GOT3 (cell line): ENCODE data around the gene DFFB.
"Not testable (repeated sequence)": the region's sequence is repeated elsewhere in the genome, so short reads cannot be mapped to it uniquely, and the experiment has no call there.

Source experiments
- DNase-seq: peaks from one replicate; lab custom pipeline; 2025; ENCODE audit warnings: mixed read lengths; lab: John Stamatoyannopoulos, UW

DFFB gene

DNA sequence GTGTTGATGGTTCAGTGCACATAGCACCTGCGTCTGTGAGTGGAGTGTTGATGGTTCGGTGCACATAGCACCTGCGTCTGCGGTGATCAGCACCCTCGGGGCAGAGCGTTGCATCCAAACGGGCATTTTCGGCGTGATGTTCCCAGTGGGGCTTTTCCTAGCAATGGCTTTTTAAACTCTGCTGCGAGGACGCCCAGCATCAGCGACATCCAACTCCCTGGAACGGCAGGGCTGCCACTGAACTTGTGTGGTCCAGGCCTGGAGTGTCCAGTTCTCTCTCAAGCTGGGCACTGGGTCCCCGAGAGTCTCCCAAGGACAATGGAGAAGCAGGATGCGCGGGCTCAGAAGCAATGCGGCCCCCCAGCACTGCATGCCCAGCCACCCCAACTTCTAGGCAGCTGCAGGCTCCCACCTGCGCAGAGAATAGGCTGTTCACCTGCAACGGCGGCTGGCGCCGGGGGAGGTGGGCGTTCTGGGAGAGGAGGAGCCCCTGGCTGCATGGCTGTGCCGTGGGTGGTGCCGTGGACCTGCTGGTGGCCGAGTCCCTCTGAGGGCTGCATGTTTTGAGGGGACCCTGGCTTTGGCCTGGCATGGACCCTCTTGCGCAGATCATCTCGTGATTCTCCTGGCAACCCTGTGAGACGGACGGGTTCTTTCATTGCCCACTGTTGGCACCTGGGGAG, 52.9 kb downstream of the DFFB start:
- no peak for DNase-seq

DNA sequence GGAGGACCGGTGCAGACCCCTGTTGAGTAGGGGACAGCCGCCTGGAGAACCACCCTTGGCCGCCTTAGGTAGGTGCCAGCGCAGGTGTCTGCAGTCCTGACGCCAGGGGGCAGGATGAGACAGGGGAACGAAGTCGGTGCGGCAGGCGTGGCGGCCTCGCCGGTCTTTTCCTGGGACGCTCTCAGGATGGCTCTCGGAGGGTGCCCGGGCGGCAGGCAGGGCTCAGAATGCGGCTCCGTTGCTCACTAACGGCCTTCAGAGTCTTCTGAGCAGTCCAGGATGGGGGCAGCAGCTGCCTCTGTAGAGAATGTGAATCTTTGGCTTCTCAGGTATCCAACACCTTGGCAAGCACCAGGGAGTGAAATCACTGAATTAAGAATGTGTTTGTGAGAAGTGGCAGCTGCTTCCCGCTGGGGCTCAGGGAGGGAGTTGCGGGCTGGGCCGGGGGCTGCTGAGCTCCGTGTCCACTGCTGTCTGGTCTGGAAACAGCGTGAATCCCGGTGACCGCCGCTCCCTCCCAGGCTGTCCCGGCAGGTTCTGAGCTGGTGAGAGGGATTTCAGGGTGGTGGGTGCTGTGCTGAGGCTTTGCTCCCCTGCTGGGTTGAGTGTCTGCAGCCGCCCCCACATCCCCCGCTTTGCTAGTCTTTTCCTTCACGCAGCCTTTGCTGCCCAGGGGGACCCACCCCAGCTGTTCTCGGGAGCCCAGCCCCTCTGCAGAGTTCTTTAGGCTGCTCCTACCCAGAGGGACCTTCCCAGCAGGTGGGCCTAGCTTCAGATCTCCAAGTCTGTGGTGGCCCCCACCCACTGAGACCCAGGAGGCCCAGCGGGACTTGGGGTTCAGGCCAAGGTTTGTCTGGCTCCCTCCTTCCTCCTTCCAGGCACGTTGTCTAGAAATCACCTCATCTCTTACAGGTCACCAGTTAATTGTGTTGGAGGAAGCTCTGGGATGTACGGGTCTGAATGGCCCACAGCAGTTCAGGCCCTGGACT, 53.9 kb downstream of the DFFB start:
- no peak for DNase-seq

DNA sequence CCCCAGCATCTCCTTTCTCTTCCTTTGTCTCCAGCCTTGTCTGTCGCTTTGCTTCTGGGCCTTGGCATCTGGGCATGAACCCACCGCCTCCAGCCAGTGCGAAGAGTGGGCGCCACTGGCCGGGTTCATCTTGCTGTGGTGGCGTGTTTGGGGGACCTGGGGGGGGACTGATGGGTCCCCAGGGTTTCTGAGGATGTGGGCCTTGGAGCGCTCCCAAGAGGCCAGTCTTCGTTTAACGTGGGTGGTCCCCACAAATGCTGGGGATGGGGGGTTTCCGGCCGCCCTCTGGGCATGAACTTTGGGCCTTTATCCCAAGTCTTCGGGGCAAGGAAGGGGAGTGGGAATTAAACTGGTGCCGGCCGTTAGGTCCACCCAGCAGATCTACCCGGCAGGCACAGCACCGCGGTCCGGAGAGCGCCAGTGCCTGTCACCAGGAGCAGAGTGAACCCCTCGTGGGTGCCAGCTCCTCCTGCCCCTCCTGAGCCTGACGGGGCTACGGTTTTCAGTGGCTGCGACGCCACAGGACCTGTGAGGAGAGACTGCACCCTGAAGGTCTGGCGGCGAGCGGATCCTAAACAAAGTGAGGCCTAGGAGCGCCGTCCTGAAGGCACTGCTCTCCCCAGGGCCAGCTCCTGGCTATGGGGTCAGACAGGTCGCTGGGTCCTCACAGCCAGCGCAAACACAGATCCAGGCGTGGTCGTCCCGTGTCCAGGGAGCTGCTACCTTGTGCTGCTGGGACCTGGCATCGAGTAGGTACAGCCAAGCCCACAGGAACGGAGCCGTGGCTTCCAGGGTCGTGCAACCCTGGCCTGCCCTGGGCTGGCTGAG, 54.9 kb downstream of the DFFB start:
- no peak for DNase-seq

DNA sequence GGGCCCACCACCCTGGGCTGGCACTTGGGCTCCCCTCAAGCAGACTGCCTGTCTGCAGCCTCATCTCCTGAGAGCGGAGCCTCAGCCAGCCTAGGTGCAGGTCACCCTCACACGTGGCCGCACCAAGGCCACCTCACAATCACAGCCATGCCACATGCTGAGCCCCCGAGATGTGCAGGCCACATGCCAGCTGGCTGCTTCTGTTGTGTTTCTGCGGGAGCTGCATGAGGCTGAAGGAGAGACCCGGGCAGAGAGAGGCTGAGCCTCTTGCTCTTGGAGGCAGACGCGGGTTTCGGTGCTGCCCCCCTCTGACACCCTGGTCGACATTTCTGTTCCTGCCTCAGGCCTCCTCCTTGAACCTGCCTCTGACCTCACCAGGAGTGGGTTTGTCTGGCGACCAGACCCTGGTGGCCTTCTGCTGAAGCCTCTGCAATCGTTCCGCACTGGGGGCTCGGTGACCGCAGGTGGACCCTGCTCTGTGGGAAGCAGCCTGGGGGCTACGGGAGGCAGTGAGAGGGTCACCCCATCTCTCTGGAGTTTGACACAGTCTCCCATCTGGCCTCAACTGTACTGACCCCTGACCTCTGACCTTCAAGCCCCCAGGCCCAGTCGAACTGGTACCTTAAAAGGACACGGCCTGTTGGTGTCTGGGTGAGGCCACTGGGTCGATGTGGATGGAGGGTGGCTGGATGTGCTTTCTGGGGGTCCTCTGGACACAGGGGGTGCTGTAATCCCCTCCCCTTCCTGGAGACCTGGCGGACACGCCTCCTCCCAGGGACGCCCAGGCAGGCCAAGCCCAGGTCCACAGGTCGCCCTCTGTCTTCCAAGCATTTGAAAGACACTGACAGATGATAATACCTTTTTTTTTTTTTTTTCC, 55.8 kb downstream of the DFFB start:
- no peak for DNase-seq

DNA sequence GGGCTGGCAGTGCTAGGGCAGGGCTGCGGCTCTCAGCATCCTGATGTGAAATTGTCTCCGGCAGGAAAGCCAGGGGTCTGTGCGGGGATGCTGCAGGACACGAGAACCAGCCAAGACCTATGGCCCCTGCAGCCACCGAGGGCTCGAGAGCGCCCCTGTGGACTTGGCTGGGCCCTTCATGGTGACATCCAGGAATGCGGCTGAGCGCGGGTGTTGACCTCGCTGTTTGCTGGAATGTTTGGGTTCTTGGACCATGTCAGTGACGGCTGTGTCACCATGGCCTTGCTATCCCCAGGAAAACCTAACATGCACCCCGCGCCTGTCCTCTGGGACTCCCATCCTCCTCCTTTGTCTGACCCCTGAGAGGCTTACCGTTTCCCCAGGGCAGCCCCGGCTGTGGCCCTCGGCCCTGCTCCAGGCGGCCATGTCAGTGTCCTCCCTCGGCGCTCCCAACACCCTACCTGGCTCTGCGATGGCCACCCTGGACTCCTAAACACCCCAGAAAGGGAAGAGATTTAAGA, 57.1 kb downstream of the DFFB start:
- DNase-seq = no peak

DNA sequence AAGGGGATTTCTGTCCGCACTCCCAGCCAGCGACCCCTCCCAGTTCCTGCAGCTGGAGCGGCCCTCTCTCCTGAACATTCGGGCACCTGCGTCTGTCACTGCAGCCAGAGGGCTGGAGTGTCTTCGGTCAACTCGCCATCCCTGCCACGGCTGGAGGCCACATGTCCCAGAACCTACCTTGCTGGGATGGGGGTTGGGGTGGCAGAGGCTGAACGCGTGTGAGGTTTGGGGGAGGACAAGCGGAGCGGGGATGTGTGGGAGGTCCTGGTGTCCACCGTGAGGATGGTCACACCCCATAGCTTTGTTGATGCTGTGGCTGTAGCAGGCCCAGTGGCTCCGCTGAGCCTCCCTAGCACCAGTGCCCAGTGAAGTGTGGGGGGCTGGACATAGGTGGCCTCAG, 57.6 kb downstream of the DFFB start:
- no peak for DNase-seq

DNA sequence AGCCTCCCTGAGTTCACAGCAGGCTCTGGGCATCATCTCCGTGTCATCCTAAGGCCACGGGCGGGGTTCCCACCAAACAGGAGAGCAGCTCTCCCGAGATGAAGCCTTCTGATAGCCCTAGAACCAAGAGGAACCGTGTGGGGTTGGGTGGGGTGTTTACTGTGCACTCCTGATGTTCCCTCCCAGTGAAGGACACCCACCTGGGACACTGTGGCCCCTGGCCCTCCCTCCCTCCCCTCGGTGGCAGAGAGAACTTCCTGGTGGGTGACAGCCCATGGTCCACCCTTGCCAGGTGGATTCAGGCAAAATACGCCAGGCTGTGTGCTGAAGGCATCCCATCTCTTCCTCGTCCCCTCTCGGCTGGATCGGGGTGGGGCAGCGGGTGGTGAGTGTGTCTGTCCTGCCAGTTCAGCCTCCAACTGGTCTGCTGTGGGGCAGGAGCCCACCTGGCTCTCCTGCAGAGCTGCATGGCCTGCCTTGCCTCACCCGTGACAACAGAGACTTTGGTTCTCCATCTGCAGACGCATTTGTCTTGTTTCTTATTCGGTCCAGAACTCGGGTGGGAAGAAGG, 58.4 kb downstream of the DFFB start:
- no peak for DNase-seq

DNA sequence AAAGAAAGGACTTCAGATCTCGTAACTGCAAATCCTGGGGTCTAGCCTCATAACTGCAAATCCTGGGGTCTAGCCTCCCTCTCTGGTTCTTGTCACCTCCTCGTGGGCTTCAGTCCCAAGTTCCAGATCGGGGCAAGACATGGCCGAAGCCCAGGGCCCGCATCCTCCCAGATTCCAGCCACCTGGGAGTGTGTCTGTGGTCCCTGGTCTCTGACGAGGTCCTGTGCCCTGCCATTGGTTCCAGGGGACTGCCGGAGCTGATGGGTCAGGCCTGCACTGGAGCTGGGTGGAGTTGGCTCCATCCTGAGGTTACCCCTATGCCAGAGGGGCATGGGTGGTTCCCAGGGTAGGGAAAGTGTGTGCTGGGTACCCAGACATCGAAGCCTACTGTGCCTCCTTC, 60.5 kb downstream of the DFFB start:
- no peak for DNase-seq

DNA sequence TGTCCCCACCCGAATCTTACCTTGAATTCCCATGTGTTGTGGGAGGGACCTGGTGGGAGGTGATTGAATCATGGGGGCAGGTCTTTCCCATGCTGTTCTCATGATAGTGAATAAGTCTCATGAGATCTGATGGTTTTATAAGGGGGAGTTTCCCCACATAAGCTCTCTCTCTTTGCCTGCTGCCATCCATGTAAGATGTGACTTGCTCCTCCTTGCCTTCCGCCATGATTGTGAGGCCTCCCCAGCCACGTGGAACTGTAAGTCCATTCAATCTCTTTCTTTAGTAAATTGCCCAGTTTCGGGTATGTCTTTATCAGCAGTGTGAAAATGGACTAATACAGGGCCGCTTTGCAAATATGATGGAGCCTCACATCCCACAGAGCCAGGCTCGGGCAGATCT, 61.1 kb downstream of the DFFB start:
- DNase-seq = not testable (repeated sequence)

DNA sequence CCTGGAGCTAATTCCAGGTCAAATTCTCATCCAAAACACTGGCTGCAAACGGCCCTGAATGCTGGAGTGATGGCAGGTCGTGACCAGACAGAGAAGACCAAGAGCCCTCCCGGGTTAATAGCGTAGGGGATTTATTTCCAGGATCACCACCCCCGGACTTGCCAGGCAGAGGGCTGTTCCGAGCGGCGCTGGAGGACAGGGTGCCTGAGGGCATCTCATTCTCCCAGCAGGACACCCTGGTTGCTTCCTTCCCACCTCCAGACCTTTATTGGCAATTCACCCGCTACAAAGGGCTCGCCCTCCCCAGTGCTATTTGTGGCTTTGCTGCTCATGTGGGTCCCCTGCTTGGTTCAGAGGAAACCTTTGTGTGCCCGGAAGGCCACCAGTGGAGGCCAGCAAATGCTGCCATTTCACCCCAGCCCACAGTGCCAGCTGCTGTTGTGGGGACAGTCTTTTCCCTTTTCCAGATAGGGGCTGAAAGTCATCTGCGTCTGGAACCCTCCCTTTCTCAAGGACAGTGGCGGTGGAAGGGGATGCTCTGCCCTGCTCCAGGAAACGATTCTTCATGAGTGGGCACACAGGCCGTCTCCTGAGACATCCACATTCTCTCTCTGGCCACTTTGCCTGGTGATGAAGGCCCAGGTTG, 61.8 kb downstream of the DFFB start:
- DNase-seq = no peak

DNA sequence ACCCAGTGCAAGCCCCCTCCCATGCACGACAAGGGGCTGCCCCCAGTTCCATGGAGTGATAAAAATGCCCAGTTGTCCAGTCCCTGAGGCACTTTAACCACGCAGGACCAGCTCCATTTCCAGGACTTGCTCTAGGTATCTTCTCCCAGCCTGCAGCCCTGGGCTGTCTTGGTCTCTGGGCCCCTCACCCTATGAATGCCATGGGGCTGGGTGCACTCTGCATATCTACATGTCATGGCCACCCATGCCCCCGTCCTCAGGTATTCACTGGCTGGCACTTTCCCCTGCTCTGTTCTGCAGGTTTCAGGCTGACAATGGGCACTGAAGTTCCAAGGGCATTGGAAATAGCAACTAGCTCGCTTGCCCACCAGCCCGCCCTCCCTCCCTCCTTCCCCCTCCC, 62.4 kb downstream of the DFFB start:
- DNase-seq = no peak

DNA sequence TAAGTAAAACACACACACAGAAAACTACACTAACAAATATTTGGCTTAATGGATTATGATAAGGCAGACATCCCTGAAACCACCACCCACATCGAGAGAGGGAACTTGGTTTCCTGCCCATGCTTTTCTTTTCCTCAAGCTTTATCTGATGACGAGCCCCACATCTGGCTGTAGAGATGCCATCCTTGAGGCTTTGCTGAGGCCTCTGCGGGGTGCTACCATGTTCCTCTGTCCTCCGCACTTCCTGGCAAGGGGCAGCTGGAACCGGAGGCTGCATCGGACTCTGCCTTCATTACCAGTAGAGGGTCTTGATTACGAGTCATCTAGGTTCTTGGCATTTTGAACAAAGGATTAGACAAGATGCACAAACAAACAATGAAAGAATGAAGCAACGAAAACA, 64.5 kb downstream of the DFFB start:
- DNase-seq = no peak

DNA sequence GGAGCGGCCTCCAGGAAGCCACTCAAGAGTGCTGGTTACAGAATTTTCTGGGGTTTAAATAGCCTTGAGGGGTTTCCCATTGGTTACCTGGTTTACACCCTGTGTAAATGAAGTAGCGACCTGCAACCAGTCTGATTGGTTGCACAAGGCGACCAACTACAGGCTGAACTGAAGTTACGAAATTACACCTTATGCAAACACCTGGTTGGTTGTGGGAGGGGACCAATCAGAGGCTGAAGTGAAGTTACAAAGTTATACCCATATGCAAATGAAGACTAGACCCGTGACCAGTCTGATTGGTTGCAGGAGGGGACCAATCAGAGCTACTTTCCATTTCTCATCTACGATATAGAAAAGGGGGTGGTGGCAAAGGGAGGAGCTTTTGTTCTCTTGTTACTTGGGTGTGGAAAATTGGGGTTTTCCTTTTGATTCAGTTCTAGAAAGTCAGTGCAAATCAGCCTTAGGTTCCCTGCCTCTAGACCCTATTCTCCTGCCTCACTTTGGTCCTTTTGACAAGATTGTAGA, 65.0 kb downstream of the DFFB start:
- no peak for DNase-seq

DNA sequence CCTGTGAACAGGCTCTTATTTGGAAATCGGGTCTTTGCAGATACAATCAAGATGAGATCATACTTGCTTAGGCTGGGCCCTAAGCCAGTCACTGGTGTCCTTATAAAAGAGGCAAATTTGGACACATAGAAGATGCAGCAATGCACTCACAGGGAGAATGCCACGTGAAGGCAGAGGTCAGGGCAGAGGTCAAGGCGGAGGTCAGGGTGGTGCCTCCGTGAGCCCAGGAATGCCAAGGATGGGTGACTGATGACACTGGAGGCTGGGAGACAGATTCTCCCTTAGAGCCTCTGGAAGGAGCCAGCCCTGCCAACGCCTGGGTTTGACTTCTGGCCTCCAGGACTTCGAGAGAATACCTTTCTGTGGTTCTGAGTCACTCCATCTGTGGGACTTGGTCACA, 65.6 kb downstream of the DFFB start:
- DNase-seq = no peak

DNA sequence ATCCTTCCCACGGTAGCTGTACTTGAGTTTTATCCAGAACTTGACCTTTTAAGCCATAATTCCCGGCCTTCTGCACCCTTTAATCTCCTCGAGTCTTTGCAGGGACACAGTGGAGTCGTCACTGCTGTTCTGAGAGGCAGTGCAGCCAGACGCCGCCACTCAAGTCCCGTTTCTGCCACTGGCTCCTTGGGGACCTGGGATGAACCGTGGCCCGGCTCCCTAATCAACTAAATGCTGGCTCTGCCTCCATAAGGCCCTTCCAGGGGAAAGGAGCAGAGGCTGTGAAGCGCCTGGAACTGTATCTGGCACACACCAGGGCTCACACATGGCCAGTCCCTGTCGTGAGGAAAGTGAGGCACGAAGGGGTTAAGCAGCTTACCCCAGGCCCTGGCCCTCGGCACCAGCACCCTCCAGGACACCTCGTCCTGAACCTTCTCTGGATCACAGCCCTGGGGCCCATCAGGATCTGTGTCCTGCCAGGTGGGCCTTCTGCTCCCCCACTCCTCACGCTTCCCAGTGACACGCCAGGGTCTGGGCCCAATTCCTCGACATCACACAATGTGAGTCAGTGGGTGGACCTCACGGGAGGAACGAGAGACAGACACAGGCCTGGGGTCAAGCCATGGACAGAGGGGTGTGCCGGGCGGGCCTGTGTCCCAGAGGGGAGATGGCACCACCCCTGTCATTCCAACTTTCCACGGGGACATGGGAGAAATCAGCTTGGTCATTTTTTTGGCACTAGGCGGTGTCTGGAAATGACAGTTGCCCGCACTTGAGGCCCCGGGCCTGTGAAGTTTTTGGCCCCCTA, 66.3 kb downstream of the DFFB start:
- DNase-seq = no peak

DNA sequence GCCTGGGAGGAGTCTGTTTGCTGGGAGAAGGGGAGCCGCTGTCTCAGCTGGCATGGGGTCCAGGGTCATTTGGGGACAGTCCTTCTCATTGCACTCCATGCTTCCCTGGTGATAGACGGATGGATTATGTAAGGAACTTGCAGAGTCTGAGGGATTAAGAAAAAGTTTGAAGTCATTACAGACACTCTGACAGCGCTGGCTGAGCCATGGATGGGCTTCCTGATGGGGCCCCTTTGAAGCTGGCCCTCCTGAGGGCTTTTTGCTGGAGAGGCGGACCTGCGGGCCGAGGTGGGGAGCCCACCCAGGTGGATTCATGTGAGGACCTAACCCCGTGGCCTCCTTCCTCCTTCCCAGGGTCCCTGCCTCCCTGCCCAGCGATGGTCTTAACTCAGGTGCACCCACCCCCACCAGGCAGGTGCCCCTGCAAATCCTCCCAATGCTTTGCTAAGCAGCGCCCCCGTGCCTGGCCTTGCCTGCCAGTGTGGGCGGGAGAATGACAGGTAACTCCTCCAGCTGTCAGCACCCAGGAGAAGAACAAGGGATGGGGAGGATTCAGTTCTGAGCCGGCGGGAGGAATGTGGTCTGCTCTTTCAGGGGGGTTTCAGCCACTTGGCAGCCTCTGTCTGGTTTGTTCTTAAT, 67.0 kb downstream of the DFFB start:
- DNase-seq = no peak

DNA sequence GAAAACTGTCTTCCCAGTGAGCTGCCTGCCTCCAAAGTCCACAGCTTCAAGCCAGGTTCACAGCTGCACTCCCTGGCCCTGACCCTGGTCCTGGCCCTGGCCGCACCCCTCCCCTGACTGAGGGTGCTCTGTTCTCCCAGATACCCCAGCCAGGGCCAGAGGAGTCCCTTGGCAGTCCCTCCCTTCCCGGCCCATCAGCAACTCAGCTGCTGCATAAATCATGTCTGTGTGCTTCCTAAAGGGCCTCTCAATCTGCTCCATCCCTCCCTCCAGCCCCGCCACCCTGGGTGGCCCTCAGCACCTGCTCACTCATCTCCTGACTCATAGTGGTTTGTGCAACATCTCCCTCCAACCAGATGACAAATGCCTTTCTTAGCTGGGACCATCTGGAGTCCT, 67.5 kb downstream of the DFFB start:
- no peak for DNase-seq

DNA sequence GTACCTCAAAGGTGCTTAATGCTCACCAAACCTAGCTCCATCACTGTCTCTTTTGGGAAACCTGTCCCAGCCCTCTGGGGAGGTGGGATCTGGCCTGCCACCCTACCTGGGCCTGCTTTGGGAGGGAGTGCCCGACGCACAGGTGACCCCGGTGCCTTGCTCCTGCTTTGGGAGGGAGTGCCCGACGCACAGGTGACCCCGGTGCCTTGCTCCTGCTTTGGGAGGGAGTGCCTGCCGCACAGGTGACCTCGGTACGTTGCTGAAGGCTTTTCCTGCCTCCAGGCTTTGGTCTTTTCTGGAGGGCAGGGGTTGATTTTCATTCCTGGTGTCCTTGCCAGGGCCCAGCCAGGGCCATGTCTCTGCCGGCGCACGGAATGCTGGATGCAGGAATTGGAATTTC, 68.0 kb downstream of the DFFB start:
- DNase-seq = no peak

DNA sequence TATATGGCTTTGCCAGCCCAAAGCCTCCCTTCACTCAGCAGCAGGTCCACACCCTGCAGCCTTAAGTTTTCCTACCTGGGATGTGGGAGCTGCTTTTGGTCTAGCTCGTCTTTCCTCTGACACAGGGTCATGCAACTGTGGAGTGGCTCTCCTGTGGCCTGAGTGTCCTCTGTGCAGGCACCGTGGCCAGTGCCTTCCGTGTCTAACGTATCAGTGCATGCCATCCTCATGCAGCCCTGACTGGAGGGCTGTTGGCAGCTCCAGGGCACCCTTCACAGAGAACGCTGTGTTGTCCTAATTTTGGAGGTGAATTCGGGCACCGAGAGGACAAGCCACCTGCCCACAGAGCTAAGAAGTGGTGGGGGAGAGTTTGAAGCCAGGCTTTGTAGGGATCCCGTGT, 68.5 kb downstream of the DFFB start:
- no peak for DNase-seq
